ENCODE measurements around the gene DSCAML1. TPM values are rescaled to one million over a fixed set of nuclear protein-coding genes. Genes with fewer than 3 reads are reported as not detected.

Gene DSCAML1
- total and polyA plus RNA-seq, 12 donors = 0.16 to 1.5 (median 0.57) TPM

GRCh38 chr11:117412653-117413275, 384.3 kb downstream of the DSCAML1 start:
- H3K36me3 ChIP-seq = peaks cover 0 to 53% (median 8%) of the 10 kb centered on the region in 9 donors
- intact Hi-C loops (cut with DNase I) = no loop called here
- no peak overlapping the region for H3K4me3 ChIP-seq
- no peak overlapping the region for H3K27ac ChIP-seq
- peaks cover 0 to 9% (median 0%) of the 10 kb centered on the region in 7 donors for H3K27me3 ChIP-seq
- no peak for TF ChIP-seq CTCF (IDR thresholded peaks at IDR 0.05)
- DNase-seq (no peak), ATAC-seq (no peak)
- H3K9me3 ChIP-seq = no peaks in the 10 kb centered on the region
- no peaks in the 10 kb centered on the region for H3K4me1 ChIP-seq
- 88 to 97% methylated on average over 8 of the region's 8 CpGs for WGBS, 2 donors

GRCh38 chr11:117412176-117412575, 384.8 kb downstream of the DSCAML1 start:
- Histone ChIP-seq H3K36me3 (peaks cover 0 to 57% (median 8%) of the 10 kb centered on the region in 9 donors), H3K27me3 (peaks cover 0 to 8% (median 0%) of the 10 kb centered on the region in 7 donors), H3K27ac (no peak overlapping the region), H3K9me3 (no peaks in the 10 kb centered on the region), H3K4me3 (no peak overlapping the region), H3K4me1 (no peaks in the 10 kb centered on the region)
- no peak for TF ChIP-seq CTCF (IDR thresholded peaks at IDR 0.05)
- ATAC-seq (no peak), DNase-seq (no peak)
- intact Hi-C loops (cut with DNase I) = no loop called here
- 86 to 94% methylated on average over 10 of the region's 10 CpGs for WGBS, 2 donors

GRCh38 chr11:117411736-117412135, 385.3 kb downstream of the DSCAML1 start:
- intact Hi-C loops (cut with DNase I) = no loop called here
- no peaks in the 10 kb centered on the region for H3K9me3 ChIP-seq
- H3K4me1 ChIP-seq = no peaks in the 10 kb centered on the region
- H3K36me3 ChIP-seq = peaks cover 0 to 61% (median 8%) of the 10 kb centered on the region in 9 donors
- WGBS, 2 donors = 81 to 87% methylated on average over 10 of the region's 10 CpGs
- no peak for ATAC-seq
- peaks cover 0 to 6% (median 0%) of the 10 kb centered on the region in 7 donors for H3K27me3 ChIP-seq
- no peak overlapping the region for H3K4me3 ChIP-seq
- H3K27ac ChIP-seq = no peak overlapping the region
- DNase-seq = no peak
- no peak for TF ChIP-seq CTCF (IDR thresholded peaks at IDR 0.05)

GRCh38 chr11:117410861-117411710, 385.9 kb downstream of the DSCAML1 start:
- intact Hi-C loops (cut with DNase I) = no loop called here
- H3K9me3 ChIP-seq = peaks cover 0 to 5% (median 1%) of the 10 kb centered on the region in 11 donors
- H3K27me3 ChIP-seq = peaks cover 0 to 6% (median 0%) of the 10 kb centered on the region in 7 donors
- H3K27ac ChIP-seq = no peak overlapping the region
- H3K36me3 ChIP-seq = peaks cover 0 to 66% (median 10%) of the 10 kb centered on the region in 9 donors
- DNase-seq (no peak), ATAC-seq (peak in 1 of 8 donors; percentile 32)
- WGBS, 2 donors = 84 to 86% methylated on average over 14 of the region's 14 CpGs
- H3K4me1 ChIP-seq = no peaks in the 10 kb centered on the region
- H3K4me3 ChIP-seq = no peak overlapping the region
- no peak for TF ChIP-seq CTCF (IDR thresholded peaks at IDR 0.05)

All from heart right ventricle (tissue), 16 donors.